Fibroblast of the aortic adventitia (primary cell): ENCODE results near the gene PADI3. TPM values are rescaled to one million over a fixed set of nuclear protein-coding genes. Genes with fewer than 3 reads are reported as not detected.

Experiments used
- DNase-seq: peaks from one replicate; pipeline ENCODE4 v3.0.0-alpha.2; 2010; ENCODE audit warnings: low read depth
- H3K4me3 ChIP-seq: 2 replicates; pipeline ENCODE4 v1.5.1; 2011; ENCODE audit warnings: low read depth, mild to moderate bottlenecking, control low read depth, low read length, moderate library complexity
- CTCF ChIP-seq: IDR thresholded peaks from 2 replicates; pipeline ENCODE4 v1.5.1; 2011; ENCODE audit warnings: mild to moderate bottlenecking, low read length, control low read depth, inconsistent platforms; ENCODE audit not compliant: insufficient read depth
- total RNA-seq: library from RNA; depleted of rRNA; stranded (reverse); fragments of >200 nt; gene quantifications from 2 replicates; pipeline ENCODE4 v1.2.3, GENCODE V29; 2012; ENCODE audit warnings: low replicate concordance

The PADI3 gene
- total RNA-seq, 1 donor, result not detected

GRCh38 chr1:17277511-17278159, 28.7 kb downstream of the PADI3 start:
- H3K4me3 ChIP-seq, result no peak overlapping the region
- TF ChIP-seq CTCF, result no peak
- no peak for DNase-seq

- no peak overlapping the region for H3K4me3 ChIP-seq
- TF ChIP-seq CTCF, result no peak
- DNase-seq, result no peak
Measured at GRCh38 chr1:17278996-17279830, 30.3 kb downstream of the PADI3 start.

- H3K4me3 ChIP-seq, result no peak overlapping the region
- TF ChIP-seq CTCF, result no peak
- DNase-seq, result no peak
Measured at GRCh38 chr1:17280436-17280835, 31.5 kb downstream of the PADI3 start.

- DNase-seq, result no peak
Measured at GRCh38 chr1:17280894-17281293, 32.0 kb downstream of the PADI3 start.

GRCh38 chr1:17281775-17282181, 32.9 kb downstream of the PADI3 start:
- no peak for DNase-seq
- no peak overlapping the region for H3K4me3 ChIP-seq
- no peak for TF ChIP-seq CTCF

More at GRCh38 chr1:17280894-17281293, 32.0 kb downstream of the PADI3 start:
- TF ChIP-seq CTCF, result no peak
- H3K4me3 ChIP-seq, result no peak overlapping the region

- H3K4me3 ChIP-seq, result no peak overlapping the region
- DNase-seq, result no peak
- no peak for TF ChIP-seq CTCF
Measured at GRCh38 chr1:17282836-17283235, 33.9 kb downstream of the PADI3 start.
